GM12891 (cell line): Measurements from ENCODE around the gene GUCA1A.
A peak's percentile ranks its signal among the peaks of the same experiment; 100 is the strongest.
"Not testable (repeated sequence)": the region's sequence is repeated elsewhere in the genome, so short reads cannot be mapped to it uniquely, and the experiment has no call there.

Experiments used
- DNase-seq: peaks from one replicate; pipeline ENCODE4 v3.0.0; 2011; ENCODE audit warnings: low spot score; ENCODE audit not compliant: insufficient read length
- FAIRE-seq: peaks from 2 replicates; lab custom pipeline; 2011; peaks lifted over from hg19 to GRCh38; lab: Jason Lieb, UNC
- PAX5 ChIP-seq: IDR thresholded peaks from 2 replicates; pipeline ENCODE4 v1.6.1; 2011; ENCODE audit warnings: low read length, moderate library complexity, mild to moderate bottlenecking; ENCODE audit not compliant: insufficient read depth, severe bottlenecking
- POLR2A ChIP-seq: IDR thresholded peaks from 2 replicates; pipeline ENCODE4 v1.6.1; 2011; ENCODE audit warnings: low read depth, low read length, control low read depth
- POLR2AphosphoS5 ChIP-seq: IDR thresholded peaks from 2 replicates; pipeline ENCODE4 v1.6.1; 2011; ENCODE audit warnings: low read depth, low read length, control low read depth
- POU2F2 ChIP-seq: IDR thresholded peaks from 2 replicates; pipeline ENCODE4 v1.6.1; 2011; ENCODE audit warnings: low read depth, mild to moderate bottlenecking, control low read depth, low read length, moderate library complexity
- SPI1 ChIP-seq: IDR thresholded peaks from 2 replicates; pipeline ENCODE4 v1.6.1; 2011; ENCODE audit warnings: low read depth, low read length, control low read depth
- TAF1 ChIP-seq: IDR thresholded peaks from 2 replicates; pipeline ENCODE4 v1.6.1; 2011; ENCODE audit warnings: low read depth, low read length, control low read depth

The GUCA1A gene

DNA sequence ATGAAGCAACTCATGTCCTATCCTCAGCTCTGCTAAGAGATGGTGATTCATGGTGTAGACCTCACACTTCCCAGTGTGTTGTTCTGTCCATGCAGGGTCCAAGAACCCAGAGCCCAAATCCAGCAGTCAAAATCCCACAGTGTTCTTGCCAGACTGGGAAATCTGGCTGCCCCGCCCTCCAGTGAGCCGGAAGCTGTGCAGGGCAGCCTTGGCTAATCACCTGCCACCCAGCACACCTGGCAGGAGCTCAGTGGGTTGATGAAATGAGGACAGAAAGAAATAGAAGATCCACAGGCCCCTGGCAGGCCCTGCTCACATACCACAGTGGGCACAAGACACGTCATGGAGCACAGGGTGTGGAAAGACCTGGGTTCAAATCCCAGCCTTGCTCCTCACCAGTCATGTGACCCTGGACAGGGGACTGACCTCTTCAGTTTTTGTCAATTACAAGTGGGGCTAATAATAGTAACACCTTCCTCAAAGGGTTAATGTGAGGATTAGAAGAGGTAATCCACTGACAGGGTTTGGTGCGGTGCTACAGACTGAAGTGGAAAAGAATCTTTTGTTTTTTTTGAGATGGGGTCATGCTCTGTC lies 13.6 kb upstream of the GUCA1A start:
- FAIRE-seq, result no peak
- DNase-seq, result no peak
- no peak for TF ChIP-seq SPI1
- TF ChIP-seq TAF1, result no peak
- TF ChIP-seq PAX5, result no peak
- TF ChIP-seq POLR2A, result no peak
- TF ChIP-seq POU2F2, result no peak
- no peak for TF ChIP-seq POLR2AphosphoS5

DNA sequence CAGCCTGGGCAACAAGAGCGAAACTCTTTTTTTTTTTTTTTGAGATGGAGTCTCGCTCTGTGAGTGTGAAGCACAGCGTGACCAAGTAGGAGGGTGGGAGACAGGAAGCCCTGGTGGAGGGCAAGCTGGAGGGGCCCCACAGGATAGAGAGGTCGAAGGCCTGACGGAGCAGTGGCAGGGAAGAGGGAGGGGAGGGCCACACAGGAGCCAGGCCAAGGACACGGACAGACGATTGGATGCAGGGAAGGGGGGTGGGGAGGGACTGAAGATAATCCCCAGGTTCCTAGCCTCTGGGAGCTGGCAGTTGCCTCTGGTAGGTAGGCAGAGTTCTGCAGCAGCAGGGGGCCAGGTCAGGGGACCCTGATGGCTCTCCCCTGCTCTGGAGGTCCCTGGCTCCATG lies 10.8 kb upstream of the GUCA1A start:
- TF ChIP-seq PAX5 (no peak), POLR2AphosphoS5 (no peak), POU2F2 (no peak), SPI1 (no peak), POLR2A (no peak), TAF1 (no peak)
- FAIRE-seq (no peak), DNase-seq (no peak)

DNA sequence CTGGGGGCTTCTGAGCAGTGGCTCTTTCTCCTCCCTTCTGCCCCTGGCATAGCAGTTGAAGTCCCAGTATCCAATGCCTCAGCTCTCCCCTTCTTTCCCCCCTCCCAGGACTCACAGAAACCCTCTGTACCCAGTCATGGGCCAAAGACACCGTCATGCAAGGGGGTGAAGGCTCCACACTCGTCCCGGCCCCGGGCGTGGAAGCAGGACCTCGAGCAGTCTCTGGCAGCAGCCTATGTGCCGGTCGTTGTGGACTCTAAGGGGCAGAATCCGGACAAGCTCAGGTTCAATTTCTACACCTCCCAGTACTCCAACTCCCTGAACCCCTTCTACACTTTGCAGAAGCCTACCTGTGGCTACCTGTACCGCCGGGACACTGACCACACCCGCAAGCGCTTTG lies 10.4 kb upstream of the GUCA1A start:
- no peak for TF ChIP-seq SPI1
- TF ChIP-seq POU2F2, result no peak
- no peak for TF ChIP-seq POLR2A
- no peak for TF ChIP-seq TAF1
- no peak for TF ChIP-seq POLR2AphosphoS5
- no peak for TF ChIP-seq PAX5
- FAIRE-seq, result no peak

DNA sequence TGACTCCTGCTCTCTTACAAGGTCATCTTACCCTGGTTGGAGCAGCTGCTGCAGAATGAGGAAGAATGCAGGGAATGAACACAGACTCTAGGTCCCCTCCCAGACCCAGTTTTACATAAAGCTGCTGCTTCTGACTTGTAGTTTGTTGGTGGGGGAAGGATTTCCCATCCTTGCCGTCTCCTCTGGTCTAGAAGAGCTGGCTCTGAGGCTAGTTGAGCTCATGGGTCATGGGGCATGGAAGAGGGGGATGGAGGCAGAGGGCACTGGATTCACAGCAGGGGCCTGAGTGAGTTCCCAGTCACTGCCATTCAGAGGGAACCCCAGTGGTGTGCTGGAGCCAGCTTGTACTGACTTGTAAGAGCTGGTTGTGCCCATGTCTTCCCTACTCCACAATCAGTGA lies 9.2 kb upstream of the GUCA1A start:
- no peak for TF ChIP-seq PAX5
- TF ChIP-seq POLR2AphosphoS5, result no peak
- no peak for TF ChIP-seq POLR2A
- TF ChIP-seq POU2F2, result no peak
- TF ChIP-seq TAF1, result no peak
- no peak for TF ChIP-seq SPI1
- DNase-seq (no peak), FAIRE-seq (no peak)

More for the DNA sequence above, 10.4 kb upstream of the GUCA1A start:
- no peak for DNase-seq

DNA sequence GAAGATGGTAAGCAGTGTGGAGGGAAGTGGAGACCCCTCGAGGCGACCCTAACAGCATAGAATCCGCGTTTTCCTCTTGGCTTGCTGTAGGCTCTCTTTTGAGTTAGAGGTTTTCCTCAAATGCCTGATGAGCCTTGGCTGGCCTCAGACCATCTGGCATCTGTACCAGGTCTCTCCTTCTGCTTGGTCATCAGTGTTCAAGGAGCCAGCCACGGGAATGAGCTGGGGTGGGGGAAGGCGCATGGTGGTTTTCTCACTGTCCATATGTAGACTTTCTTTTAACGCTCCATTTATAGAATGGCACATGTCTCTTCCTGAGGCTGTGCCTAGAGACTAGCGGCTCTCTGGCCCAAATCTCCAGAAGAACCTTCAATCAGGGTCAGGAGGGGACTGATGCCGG lies 8.1 kb upstream of the GUCA1A start:
- DNase-seq (no peak), FAIRE-seq (no peak)
- TF ChIP-seq SPI1 (no peak), POU2F2 (no peak)

DNA sequence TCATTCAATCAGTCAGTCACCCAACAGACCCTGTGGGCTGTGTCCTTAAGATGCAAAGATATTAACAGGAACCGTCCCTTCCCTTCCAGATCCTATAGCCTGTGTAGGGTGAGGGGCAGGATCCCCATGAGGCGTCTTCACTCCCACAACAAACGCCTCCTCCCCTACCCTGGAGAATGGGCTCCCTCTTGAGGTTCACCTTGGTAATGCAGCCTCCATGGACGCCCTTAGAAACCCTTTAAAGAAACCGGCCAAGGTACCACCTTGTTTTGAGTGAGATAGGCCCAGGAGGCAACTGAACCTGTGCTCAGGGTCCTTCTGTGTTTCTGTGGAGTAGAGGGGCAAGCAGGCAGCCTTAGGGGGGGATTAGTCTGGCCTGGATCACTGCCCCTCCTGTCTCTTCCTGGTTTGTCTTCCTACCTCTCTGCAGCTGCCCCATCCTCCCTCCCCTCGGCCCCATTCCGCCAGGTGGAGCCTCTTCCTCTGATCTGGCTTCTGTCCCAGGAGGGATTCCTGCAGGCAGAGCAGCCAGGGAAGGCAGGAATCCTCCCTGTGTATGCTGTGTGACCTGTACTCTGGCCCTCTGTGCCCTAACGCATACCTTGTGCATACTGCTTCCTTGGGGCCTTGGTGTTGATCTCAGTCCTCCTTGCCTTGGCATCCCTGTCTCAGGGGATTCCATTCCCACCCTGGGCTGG lies 6.6 kb upstream of the GUCA1A start:
- TF ChIP-seq TAF1 (no peak), POLR2A (no peak), SPI1 (no peak), POLR2AphosphoS5 (no peak), PAX5 (no peak), POU2F2 (no peak)
- DNase-seq, result peak; percentile 83
- FAIRE-seq, result peak; percentile 33

DNA sequence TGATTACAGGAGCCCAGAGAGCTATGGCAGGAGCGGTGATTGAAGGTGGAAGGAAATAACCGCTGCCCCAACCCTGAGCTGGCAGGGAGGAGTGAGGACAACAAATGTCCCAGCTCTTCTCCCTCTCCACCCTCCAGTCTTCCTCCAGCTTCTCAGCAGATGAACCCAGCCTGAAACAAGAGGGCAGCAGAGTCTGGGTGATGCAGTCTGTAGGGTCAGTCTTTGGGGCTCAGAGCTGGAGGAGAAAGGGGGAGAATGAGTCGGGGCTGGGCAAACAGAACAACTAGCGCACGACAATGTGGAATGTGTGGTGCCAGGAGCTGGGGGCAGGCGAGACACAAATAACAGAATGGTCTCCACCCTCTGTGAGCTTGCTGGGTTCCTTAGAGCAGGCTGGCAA lies 4.5 kb upstream of the GUCA1A start:
- TF ChIP-seq POLR2A (no peak), TAF1 (no peak), POU2F2 (no peak), SPI1 (no peak), POLR2AphosphoS5 (no peak), PAX5 (no peak)
- DNase-seq (no peak), FAIRE-seq (no peak)

DNA sequence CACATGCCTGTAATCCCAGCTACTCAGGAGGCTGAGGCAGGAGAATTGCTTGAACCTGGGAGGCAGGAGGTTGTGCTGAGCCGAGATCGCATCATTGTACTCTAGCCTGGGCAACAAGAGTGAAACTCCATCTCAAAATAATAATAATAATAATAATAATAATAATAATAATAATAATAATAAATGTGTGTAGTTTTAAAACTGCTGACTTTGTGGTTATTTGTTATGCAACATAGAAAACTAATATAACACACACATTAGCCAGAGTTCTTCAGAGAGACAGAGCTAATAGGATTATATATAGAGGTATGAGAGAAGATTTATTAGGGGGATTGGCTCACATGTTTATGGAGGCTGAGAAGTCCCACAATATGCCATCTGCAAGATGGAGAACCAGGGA lies 3.4 kb upstream of the GUCA1A start:
- not testable (repeated sequence) for DNase-seq, FAIRE-seq

DNA sequence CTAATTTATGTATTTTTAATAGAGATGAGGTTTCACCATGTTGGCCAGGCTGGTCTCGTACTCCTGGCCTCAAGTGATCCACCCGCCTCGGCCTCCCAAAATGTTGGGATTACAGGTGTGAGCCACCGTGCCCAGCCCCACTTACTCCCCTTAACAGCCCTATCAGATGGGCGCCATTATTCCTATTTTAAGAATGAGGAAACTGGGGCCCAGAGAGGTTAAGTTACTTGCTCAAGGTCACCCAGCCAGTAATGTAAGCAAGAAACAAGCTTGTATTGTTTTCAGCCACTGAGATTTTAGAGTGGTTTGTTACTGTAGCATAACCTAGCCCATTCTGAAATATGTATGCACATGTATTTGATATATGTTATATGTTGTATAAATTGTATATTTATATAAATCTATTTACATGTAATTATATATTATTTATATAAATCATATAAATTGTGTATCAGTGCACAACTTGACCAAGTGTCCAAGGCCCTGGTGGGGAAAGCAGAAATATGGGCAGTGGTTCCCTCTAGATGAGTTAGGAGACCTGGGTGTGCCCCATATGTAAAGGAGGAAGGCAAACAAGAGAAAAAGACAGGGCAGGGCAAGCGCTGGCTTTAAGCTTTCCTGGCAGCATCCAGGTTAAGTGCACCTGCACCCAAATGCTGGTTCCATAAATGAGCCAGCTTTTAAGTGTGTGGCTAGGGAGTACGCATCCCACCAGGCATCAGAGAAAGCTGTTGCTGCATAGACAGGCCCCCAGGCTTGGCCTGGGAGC lies 1.2 kb upstream of the GUCA1A start:
- TF ChIP-seq SPI1 (no peak), POU2F2 (no peak), POLR2A (no peak), PAX5 (no peak), TAF1 (no peak), POLR2AphosphoS5 (no peak)
- DNase-seq (no peak), FAIRE-seq (no peak)

DNA sequence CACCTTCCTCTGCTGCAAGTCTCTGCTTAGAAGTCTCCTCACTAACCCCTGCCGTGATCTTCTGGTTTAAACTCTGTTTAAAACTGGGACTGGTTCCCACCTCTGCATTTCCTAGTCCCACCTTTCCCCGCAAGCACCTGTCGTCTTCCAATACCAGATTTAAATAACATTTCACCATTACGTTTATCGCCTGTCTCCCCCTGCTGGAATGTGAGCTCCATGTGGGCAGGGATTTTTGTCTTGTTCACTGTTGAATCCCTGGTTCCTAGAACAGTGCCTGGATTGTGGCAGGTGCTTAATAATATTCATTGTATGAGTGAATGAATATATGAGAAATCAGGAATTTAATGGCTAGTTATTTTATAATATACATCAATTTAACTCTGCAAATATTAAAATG lies 2.7 kb downstream of the GUCA1A start:
- FAIRE-seq (no peak), DNase-seq (no peak)
- no peak for TF ChIP-seq PAX5
- TF ChIP-seq POU2F2, result no peak
- TF ChIP-seq TAF1, result no peak
- no peak for TF ChIP-seq POLR2A
- TF ChIP-seq SPI1, result no peak
- TF ChIP-seq POLR2AphosphoS5, result no peak
